DMS53 treated with DMSO at 0.1 percent for 48 hours (cell line): ENCODE measurements around the gene PGRMC2.

Source experiments
- DNase-seq: peaks from one replicate; lab custom pipeline; 2025; ENCODE audit not compliant: unreplicated experiment; lab: John Stamatoyannopoulos, UW

PGRMC2 gene, protein sequence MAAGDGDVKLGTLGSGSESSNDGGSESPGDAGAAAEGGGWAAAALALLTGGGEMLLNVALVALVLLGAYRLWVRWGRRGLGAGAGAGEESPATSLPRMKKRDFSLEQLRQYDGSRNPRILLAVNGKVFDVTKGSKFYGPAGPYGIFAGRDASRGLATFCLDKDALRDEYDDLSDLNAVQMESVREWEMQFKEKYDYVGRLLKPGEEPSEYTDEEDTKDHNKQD

GRCh38 chr4:128287141-128287870 is at the start of gene PGRMC2:
Gene PGRMC2 (minus strand): TSS chr4:128287813. CDS start chr4:128287790, 23 bp downstream.
- DNase-seq, result peak; percentile 28

- no peak for DNase-seq
These were observed 47.9 kb upstream of the PGRMC2 start for GRCh38 chr4:128335541-128335940.

- no peak for DNase-seq
These were observed 46.6 kb upstream of the PGRMC2 start for GRCh38 chr4:128334256-128334655.

GRCh38 chr4:128333309-128334018 is 45.9 kb upstream of the PGRMC2 start:
- no peak for DNase-seq

GRCh38 chr4:128332081-128332480 is 44.5 kb upstream of the PGRMC2 start:
- no peak for DNase-seq

DNA sequence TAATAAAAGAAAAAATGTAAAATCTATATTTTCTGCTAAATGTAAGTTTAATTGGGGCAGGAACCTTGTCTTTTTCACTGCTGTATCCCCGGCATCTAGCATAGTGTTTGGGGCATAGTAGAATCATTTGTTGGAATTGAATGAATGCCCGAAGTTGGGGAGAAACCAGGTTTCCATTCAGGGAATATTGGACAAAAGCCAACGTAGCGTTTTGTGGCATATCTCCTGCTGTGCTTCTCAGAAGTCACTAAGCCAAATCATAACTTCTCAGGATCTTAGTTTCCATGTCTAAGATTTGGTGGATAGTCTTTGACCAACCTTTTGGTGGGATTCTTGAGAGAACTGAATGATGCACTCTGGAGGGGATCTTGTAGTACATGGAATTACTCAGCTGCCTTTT is 42.0 kb upstream of the PGRMC2 start:
- no peak for DNase-seq

- no peak for DNase-seq
These were observed 40.5 kb upstream of the PGRMC2 start for GRCh38 chr4:128328106-128328505.

- DNase-seq, result no peak
These were observed 35.8 kb upstream of the PGRMC2 start for GRCh38 chr4:128323401-128323800.

DNA sequence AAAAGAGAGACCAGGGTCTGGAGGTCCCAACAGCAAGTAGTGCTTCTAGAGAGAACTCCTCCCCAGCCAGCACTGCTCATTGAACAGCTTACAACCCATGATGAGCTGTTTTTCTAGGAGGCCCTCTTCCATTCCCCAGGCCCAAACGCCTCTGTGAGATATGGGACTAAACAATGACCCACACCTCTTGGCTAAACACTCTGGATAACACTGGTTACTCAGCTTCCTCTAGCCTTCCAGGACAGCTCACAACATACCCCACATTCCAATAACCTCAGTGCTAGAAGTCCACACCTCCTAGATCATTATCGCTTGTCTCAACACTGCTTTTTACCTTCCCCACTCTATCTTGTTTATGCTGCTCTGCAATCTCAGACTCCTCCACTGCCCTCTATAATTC is 35.4 kb upstream of the PGRMC2 start:
- no peak for DNase-seq

- peak; percentile 28 for DNase-seq
These were observed 34.7 kb upstream of the PGRMC2 start for GRCh38 chr4:128322311-128322710.

- DNase-seq, result no peak
These were observed 33.0 kb upstream of the PGRMC2 start for GRCh38 chr4:128320656-128321055.

DNA sequence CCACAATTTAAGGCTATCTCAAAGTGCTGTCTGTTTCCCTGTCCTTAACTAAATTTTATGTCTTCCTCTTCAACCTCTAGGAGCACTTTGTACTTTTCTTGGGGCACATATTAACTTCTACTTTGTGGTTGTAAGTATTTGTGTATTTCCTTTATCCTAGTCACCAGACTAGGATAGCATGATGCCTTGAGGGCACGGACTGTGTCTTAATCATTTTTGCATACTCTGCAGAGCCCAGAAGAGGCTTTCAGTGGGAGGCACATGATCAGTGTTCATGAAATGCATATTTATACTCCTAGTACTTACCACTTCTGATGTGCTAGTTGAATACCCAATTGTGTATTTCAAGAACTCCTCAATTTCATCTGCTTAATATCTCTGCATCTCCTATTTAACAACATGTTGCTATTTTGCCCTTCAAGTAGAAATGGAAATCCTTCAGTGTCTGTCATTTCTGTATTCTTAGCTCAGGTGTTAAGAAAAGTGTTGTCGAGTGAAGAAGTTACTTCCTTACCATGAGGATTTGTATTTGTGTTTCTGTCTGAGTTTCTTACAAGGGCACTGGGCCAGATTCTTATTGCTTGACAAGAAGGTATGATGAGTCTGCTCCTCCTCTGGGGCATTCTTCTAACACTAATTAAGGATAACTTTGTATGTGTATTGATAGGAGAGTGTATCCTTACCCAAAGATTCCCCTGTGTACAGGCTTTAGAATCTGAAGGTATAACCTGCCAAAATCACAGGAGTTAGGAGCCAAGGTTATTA is 28.3 kb upstream of the PGRMC2 start:
- no peak for DNase-seq

- DNase-seq, result no peak
These were observed 24.2 kb upstream of the PGRMC2 start for GRCh38 chr4:128311659-128312403.

- DNase-seq, result peak; percentile 51
These were observed 22.7 kb upstream of the PGRMC2 start for GRCh38 chr4:128310266-128310697.

- no peak for DNase-seq
These were observed 22.0 kb upstream of the PGRMC2 start for GRCh38 chr4:128309585-128309984.

DNA sequence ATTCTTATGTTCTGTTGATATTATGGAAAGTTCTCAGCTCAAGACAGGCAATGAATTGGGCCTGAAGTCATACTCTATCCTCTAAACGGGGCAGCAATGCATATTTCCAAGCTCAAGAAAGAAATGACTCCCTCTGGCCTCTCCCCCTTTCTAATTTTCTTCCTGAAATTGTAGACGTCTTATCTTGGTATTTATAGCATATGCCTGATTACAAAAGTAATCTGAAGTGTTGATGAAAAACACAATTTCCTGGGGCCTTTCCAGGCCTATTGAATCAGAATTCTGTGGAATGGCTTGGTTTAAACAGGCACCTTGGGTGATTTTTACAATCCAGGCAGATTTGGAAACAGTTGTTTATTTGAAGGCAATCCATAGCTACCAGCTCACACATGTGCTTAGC is 21.4 kb upstream of the PGRMC2 start:
- DNase-seq, result no peak

DNA sequence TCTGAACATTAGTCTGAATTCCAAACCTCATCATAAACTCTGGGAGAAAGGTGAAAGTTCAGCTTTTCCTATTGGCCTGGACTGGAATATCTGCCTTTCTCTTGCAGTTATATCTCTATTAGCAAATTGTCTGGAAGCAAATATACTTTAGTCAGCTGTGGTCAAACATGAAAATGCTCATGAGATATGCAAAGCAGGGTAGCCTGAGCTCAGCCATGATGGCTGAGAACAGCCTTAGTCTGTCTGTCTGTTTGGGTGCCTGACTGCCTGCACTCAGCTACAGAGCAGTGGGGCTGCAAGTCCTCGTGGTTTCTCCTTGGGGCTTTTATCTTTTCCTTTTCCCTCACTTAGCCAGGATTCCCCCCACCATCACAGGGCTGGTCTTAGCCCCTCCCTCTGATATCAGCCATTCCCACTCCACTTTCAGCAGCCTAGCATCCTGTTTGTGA is 19.5 kb upstream of the PGRMC2 start:
- no peak for DNase-seq

GRCh38 chr4:128305942-128306341 is 18.3 kb upstream of the PGRMC2 start:
- DNase-seq, result no peak

DNA sequence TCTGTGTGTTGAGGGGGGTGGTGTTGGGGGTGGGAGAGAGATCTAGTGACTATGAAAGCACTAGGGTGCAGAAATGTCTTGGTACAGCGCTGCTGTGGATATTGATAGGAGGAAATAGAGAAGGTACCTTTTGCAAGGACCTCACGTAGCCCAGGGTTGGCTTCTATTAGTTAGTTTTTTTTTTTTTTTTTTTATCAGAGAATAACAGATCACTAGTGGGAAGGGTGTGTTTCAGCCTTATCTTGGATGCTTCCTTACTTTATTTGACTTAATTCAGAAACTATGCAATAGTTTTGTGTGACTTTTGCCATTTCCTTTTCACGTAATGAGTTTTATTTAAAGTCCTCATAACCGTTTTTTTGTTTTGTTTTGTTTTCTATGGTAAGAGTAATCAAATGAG is 16.4 kb upstream of the PGRMC2 start:
- no peak for DNase-seq

- DNase-seq, result no peak
These were observed 15.8 kb upstream of the PGRMC2 start for GRCh38 chr4:128303405-128303785.

DNA sequence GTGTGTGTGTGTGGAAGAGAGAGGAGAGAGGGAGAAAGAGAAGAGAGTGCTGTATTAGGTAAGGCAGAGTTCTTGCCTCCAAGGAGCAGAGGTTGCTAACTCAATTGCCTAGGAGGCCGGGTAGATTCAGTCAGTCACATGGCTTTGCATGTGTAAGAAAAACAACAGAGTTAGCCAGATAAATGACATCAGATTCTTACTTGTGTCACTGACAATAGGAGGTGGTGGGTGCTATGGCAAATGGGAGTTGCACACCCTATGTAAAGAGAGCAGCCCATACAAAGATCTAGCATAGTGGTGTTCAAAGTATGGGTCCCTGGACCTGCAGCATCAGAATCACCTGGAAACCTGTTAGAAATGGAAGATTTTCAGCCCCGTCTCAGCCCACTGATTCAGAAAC is 14.4 kb upstream of the PGRMC2 start:
- no peak for DNase-seq
